Lung (tissue), 12 donors: ENCODE data around the gene RAPGEF1. TPM values are rescaled to one million over a fixed set of nuclear protein-coding genes. Genes with fewer than 3 reads are reported as not detected.

Experiments
- ATAC-seq: fragments of 200-7000 bp; cut with Tn5 transposase; one replicate; pipeline ENCODE4 v1.9.1; 2020; ENCODE audit warnings: moderate number of reproducible peaks; ENCODE audit not compliant: insufficient read depth, low FRiP score
- DNase-seq, 3 donors: peaks; one replicate each; pipeline ENCODE4 v3.0.0-alpha.2; 2013 to 2017
- H3K27ac ChIP-seq, 2 donors: one replicate each; pipeline ENCODE4 v1.5.1; 2013; ENCODE audit warnings: mild to moderate bottlenecking in 2 of 2, moderate library complexity in 2 of 2, control low read depth in 1 of 2, inconsistent platforms in 1 of 2, low read depth in 1 of 2, low read length in 1 of 2
- H3K27me3 ChIP-seq, 3 donors: one replicate each; pipeline ENCODE4 v1.5.1; 2013; ENCODE audit warnings: low read length in 2 of 3; ENCODE audit not compliant: control insufficient read depth in 3 of 3, insufficient read depth in 3 of 3
- H3K36me3 ChIP-seq, 4 donors: one replicate each; pipeline ENCODE4 v1.5.1; 2013; ENCODE audit warnings: low read length in 4 of 4, mild to moderate bottlenecking in 1 of 4, moderate library complexity in 1 of 4; ENCODE audit not compliant: control insufficient read depth in 4 of 4, insufficient read depth in 4 of 4
- H3K4me1 ChIP-seq, 5 donors: one replicate each; pipeline ENCODE4 v1.5.1; 2013; ENCODE audit warnings: low read length in 5 of 5, mild to moderate bottlenecking in 2 of 5, moderate library complexity in 1 of 5; ENCODE audit not compliant: control insufficient read depth in 5 of 5, insufficient read depth in 5 of 5
- H3K4me3 ChIP-seq: one replicate; pipeline ENCODE4 v1.5.1; 2013; ENCODE audit warnings: mild to moderate bottlenecking, control low read depth, moderate library complexity
- H3K9ac ChIP-seq, 2 donors: one replicate each; pipeline ENCODE4 v1.5.1; 2013; ENCODE audit warnings: low read length in 2 of 2, control low read depth in 1 of 2; ENCODE audit not compliant: insufficient read depth in 1 of 2
- H3K9me3 ChIP-seq, 4 donors: one replicate each; pipeline ENCODE4 v1.5.1; 2013; ENCODE audit warnings: low read length in 3 of 4, mild to moderate bottlenecking in 1 of 4, moderate library complexity in 1 of 4; ENCODE audit not compliant: control insufficient read depth in 4 of 4, insufficient read depth in 3 of 4
- CTCF ChIP-seq: IDR thresholded peaks from 2 replicates; pipeline ENCODE4 v1.5.1; 2012; ENCODE audit warnings: mild to moderate bottlenecking; ENCODE audit errors: control extremely low read depth, extremely low read depth
- WGBS, 2 donors: extraction: QIAGEN DNeasy Blood & Tissue Kit; methylation state at CpG; one replicate each; pipeline ENCODE4 v1.1.7; 2013; 5-methylcytosine and 5-hydroxymethylcytosine counted together
- polyA plus RNA-seq, 2 donors: library from polyadenylated mRNA; stranded (reverse); fragments of 200-250 nt; gene quantifications; one replicate each; pipeline ENCODE4 v1.2.1, GENCODE V29; 2013
- total RNA-seq, 2 donors: library from RNA; depleted of rRNA in 1 of 2; stranded (reverse); fragments of >200 nt in 1 of 2; gene quantifications; one replicate each; pipeline ENCODE4 v1.2.1, GENCODE V29; 2014 to 2021
- donor health status: control.
- donor health status: control.
- donor health status: Bipolar disorder and iron deficiency.
- donor health status: healthy.
- donor health status: DM: yes; HTN: yes; CAD: no.

Gene RAPGEF1
- total and polyA plus RNA-seq, 4 donors, result 38.9 to 134 (median 55.1) TPM

- ATAC-seq, result no peak
- Histone ChIP-seq H3K27ac (peak overlapping the region; percentile 44 to 90), H3K9ac (no peak overlapping the region), H3K27me3 (no peaks in the 10 kb centered on the region), H3K36me3 (no peaks in the 10 kb centered on the region), H3K9me3 (no peaks in the 10 kb centered on the region), H3K4me3 (no peak overlapping the region), H3K4me1 (peaks cover 27 to 51% (median 33%) of the 10 kb centered on the region in 5 donors)
- WGBS, 2 donors, result 94 to 96% methylated on average over 12 of the region's 12 CpGs
- no peak for DNase-seq
- TF ChIP-seq CTCF, result no peak
These were observed 60.4 kb downstream of the RAPGEF1 start for GRCh38 chr9:131679261-131680020.

GRCh38 chr9:131678499-131679111 is 61.3 kb downstream of the RAPGEF1 start:
- no peak overlapping the region for H3K9ac ChIP-seq
- peak; percentile 88 for ATAC-seq

GRCh38 chr9:131677444-131678180 is 62.3 kb downstream of the RAPGEF1 start:
- WGBS, 2 donors, result 15 to 23% methylated on average over 9 of the region's 9 CpGs
- H3K4me1 ChIP-seq, result peaks cover 26 to 53% (median 39%) of the 10 kb centered on the region in 5 donors
- no peaks in the 10 kb centered on the region for H3K9me3 ChIP-seq
- H3K27ac ChIP-seq, result peak overlapping the region; percentile 90 to 91
- H3K4me3 ChIP-seq, result no peak overlapping the region
- no peak for TF ChIP-seq CTCF
- H3K27me3 ChIP-seq, result no peaks in the 10 kb centered on the region
- H3K36me3 ChIP-seq, result no peaks in the 10 kb centered on the region
- H3K9ac ChIP-seq, result peak overlapping the region in 1 of 2 donors; percentile 15
- ATAC-seq (no peak), DNase-seq (peak; percentile 62 to 87 (median 86))

More at GRCh38 chr9:131678499-131679111, 61.3 kb downstream of the RAPGEF1 start:
- H3K27me3 ChIP-seq, result no peaks in the 10 kb centered on the region
- no peak overlapping the region for H3K4me3 ChIP-seq
- H3K4me1 ChIP-seq, result peaks cover 27 to 51% (median 37%) of the 10 kb centered on the region in 5 donors
- H3K27ac ChIP-seq, result peak overlapping the region; percentile 44 to 90
- peak in 2 of 3 donors; percentile 50 to 65 for DNase-seq
- TF ChIP-seq CTCF, result no peak
- 29 to 34% methylated on average over 5 of the region's 5 CpGs for WGBS, 2 donors
- no peaks in the 10 kb centered on the region for H3K36me3 ChIP-seq
- H3K9me3 ChIP-seq, result no peaks in the 10 kb centered on the region
